Measurements from ENCODE around the gene DCUN1D3. TPM values are rescaled to one million over a fixed set of nuclear protein-coding genes. Genes with fewer than 3 reads are reported as not detected.

The DCUN1D3 gene
- total and polyA plus RNA-seq, 2 experiments from 2014 or later, result 8.5 to 13.7 TPM

- Mint-ChIP-seq H3K27me3 (ENCODE audit: insufficient read depth, low read depth, poor library complexity) (peaks cover 1% of the 10 kb centered on the region), H3K4me1 (peaks cover 11% of the 10 kb centered on the region), H3K9me3 (no peaks in the 10 kb centered on the region), H3K27ac (no peak overlapping the region), H3K36me3 (ENCODE audit: low read depth) (peaks cover 6% of the 10 kb centered on the region), H3K4me3 (no peak overlapping the region)
- no peak overlapping the region for H3K27ac ChIP-seq (ENCODE audit: low read depth)
- H3K79me2 ChIP-seq (replicated peaks; ENCODE audit: insufficient read depth), result no peaks in the 10 kb centered on the region
- no peak overlapping the region for H3K4me2 ChIP-seq
- no peaks in the 10 kb centered on the region for H3K27me3 ChIP-seq (ENCODE audit: insufficient read depth)
- TF ChIP-seq EZH2phosphoT487 (IDR thresholded peaks at IDR 0.05; ENCODE audit: unreplicated experiment) (no peak), JUNB (IDR thresholded peaks at IDR 0.05; ENCODE audit: unreplicated experiment) (no peak), ZNF114 (CRISPR knock-in tag; IDR thresholded peaks at IDR 0.05) (no peak), POLR2AphosphoS5 (IDR thresholded peaks at IDR 0.05; ENCODE audit: low read depth) (no peak), STAT1 (IDR thresholded peaks at IDR 0.05; ENCODE audit: unreplicated experiment) (no peak), CREB1 (CRISPR knock-in tag; IDR thresholded peaks at IDR 0.05; ENCODE audit: low read depth) (no peak), NANOG (IDR thresholded peaks at IDR 0.05; ENCODE audit: borderline replicate concordance) (no peak), ETS1 (IDR thresholded peaks at IDR 0.05) (no peak), ZNF331 (CRISPR knock-in tag; IDR thresholded peaks at IDR 0.05; ENCODE audit: low read depth) (no peak), EZH2 (IDR thresholded peaks at IDR 0.05; ENCODE audit: low read depth, unreplicated experiment) (no peak), CTCF (conservative IDR thresholded peaks at IDR 0.05; ENCODE audit: low read depth in 2 of 2) (no peak)
- TF ChIP-seq, protein P1, sequence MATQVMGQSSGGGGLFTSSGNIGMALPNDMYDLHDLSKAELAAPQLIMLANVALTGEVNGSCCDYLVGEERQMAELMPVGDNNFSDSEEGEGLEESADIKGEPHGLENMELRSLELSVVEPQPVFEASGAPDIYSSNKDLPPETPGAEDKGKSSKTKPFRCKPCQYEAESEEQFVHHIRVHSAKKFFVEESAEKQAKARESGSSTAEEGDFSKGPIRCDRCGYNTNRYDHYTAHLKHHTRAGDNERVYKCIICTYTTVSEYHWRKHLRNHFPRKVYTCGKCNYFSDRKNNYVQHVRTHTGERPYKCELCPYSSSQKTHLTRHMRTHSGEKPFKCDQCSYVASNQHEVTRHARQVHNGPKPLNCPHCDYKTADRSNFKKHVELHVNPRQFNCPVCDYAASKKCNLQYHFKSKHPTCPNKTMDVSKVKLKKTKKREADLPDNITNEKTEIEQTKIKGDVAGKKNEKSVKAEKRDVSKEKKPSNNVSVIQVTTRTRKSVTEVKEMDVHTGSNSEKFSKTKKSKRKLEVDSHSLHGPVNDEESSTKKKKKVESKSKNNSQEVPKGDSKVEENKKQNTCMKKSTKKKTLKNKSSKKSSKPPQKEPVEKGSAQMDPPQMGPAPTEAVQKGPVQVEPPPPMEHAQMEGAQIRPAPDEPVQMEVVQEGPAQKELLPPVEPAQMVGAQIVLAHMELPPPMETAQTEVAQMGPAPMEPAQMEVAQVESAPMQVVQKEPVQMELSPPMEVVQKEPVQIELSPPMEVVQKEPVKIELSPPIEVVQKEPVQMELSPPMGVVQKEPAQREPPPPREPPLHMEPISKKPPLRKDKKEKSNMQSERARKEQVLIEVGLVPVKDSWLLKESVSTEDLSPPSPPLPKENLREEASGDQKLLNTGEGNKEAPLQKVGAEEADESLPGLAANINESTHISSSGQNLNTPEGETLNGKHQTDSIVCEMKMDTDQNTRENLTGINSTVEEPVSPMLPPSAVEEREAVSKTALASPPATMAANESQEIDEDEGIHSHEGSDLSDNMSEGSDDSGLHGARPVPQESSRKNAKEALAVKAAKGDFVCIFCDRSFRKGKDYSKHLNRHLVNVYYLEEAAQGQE (IDR thresholded peaks at IDR 0.05; ENCODE audit: unreplicated experiment), result no peak
- TF ChIP-seq, protein P2, sequence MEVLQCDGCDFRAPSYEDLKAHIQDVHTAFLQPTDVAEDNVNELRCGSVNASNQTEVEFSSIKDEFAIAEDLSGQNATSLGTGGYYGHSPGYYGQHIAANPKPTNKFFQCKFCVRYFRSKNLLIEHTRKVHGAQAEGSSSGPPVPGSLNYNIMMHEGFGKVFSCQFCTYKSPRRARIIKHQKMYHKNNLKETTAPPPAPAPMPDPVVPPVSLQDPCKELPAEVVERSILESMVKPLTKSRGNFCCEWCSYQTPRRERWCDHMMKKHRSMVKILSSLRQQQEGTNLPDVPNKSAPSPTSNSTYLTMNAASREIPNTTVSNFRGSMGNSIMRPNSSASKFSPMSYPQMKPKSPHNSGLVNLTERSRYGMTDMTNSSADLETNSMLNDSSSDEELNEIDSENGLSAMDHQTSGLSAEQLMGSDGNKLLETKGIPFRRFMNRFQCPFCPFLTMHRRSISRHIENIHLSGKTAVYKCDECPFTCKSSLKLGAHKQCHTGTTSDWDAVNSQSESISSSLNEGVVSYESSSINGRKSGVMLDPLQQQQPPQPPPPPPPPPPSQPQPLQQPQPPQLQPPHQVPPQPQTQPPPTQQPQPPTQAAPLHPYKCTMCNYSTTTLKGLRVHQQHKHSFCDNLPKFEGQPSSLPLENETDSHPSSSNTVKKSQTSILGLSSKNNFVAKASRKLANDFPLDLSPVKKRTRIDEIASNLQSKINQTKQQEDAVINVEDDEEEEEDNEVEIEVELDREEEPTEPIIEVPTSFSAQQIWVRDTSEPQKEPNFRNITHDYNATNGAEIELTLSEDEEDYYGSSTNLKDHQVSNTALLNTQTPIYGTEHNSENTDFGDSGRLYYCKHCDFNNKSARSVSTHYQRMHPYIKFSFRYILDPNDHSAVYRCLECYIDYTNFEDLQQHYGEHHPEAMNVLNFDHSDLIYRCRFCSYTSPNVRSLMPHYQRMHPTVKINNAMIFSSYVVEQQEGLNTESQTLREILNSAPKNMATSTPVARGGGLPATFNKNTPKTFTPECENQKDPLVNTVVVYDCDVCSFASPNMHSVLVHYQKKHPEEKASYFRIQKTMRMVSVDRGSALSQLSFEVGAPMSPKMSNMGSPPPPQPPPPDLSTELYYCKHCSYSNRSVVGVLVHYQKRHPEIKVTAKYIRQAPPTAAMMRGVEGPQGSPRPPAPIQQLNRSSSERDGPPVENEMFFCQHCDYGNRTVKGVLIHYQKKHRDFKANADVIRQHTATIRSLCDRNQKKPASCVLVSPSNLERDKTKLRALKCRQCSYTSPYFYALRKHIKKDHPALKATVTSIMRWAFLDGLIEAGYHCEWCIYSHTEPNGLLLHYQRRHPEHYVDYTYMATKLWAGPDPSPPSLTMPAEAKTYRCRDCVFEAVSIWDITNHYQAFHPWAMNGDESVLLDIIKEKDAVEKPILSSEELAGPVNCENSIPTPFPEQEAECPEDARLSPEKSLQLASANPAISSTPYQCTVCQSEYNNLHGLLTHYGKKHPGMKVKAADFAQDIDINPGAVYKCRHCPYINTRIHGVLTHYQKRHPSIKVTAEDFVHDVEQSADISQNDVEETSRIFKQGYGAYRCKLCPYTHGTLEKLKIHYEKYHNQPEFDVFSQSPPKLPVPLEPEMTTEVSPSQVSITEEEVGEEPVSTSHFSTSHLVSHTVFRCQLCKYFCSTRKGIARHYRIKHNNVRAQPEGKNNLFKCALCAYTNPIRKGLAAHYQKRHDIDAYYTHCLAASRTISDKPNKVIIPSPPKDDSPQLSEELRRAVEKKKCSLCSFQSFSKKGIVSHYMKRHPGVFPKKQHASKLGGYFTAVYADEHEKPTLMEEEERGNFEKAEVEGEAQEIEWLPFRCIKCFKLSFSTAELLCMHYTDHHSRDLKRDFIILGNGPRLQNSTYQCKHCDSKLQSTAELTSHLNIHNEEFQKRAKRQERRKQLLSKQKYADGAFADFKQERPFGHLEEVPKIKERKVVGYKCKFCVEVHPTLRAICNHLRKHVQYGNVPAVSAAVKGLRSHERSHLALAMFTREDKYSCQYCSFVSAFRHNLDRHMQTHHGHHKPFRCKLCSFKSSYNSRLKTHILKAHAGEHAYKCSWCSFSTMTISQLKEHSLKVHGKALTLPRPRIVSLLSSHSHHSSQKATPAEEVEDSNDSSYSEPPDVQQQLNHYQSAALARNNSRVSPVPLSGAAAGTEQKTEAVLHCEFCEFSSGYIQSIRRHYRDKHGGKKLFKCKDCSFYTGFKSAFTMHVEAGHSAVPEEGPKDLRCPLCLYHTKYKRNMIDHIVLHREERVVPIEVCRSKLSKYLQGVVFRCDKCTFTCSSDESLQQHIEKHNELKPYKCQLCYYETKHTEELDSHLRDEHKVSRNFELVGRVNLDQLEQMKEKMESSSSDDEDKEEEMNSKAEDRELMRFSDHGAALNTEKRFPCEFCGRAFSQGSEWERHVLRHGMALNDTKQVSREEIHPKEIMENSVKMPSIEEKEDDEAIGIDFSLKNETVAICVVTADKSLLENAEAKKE (CRISPR knock-in tag; IDR thresholded peaks at IDR 0.05), result no peak
- no peaks in the 10 kb centered on the region for H3K36me3 ChIP-seq (ENCODE audit: insufficient read depth)
- H4K20me1 ChIP-seq (replicated peaks; ENCODE audit: insufficient read depth), result no peaks in the 10 kb centered on the region; the same call in 1 of the 2 replicates
- no peak for DNase-seq (ENCODE audit: low spot score)
- H3K4me3 ChIP-seq, result no peak overlapping the region
- H3K9me2 ChIP-seq (ENCODE audit: insufficient read depth), result no peaks in the 10 kb centered on the region
- H3K4me1 ChIP-seq (ENCODE audit: insufficient read depth), result peaks cover 3% of the 10 kb centered on the region; the same call in 1 of the 2 replicates
- no peak for ATAC-seq
- H3F3A ChIP-seq (replicated peaks; ENCODE audit: low read depth), result no peaks in the 10 kb centered on the region
- no peak overlapping the region for H2AFZ ChIP-seq
Measured at GRCh38 chr16:20920799-20921198, 20.6 kb upstream of the DCUN1D3 start.
